DOHH2 (cell line): Measurements from ENCODE around the gene SLC17A6.

ENCODE experiments used
- EZH2phosphoT487 ChIP-seq: fragments of 200-600 bp; sonication (generic); IDR thresholded peaks from 2 replicates; pipeline ENCODE4 v1.6.1; 2017; ENCODE audit warnings: borderline replicate concordance, mild to moderate bottlenecking, antibody characterized with exemption, low read length, moderate library complexity, mixed read lengths
- TF ChIP-seq, protein P1 (sequence below): fragments of 200-600 bp; sonication (generic); IDR thresholded peaks from one replicate; pipeline ENCODE4 v1.5.1; 2014; ENCODE audit warnings: antibody characterized with exemption, mild to moderate bottlenecking, low read depth, low read length; ENCODE audit not compliant: poor library complexity, severe bottlenecking

DNA sequence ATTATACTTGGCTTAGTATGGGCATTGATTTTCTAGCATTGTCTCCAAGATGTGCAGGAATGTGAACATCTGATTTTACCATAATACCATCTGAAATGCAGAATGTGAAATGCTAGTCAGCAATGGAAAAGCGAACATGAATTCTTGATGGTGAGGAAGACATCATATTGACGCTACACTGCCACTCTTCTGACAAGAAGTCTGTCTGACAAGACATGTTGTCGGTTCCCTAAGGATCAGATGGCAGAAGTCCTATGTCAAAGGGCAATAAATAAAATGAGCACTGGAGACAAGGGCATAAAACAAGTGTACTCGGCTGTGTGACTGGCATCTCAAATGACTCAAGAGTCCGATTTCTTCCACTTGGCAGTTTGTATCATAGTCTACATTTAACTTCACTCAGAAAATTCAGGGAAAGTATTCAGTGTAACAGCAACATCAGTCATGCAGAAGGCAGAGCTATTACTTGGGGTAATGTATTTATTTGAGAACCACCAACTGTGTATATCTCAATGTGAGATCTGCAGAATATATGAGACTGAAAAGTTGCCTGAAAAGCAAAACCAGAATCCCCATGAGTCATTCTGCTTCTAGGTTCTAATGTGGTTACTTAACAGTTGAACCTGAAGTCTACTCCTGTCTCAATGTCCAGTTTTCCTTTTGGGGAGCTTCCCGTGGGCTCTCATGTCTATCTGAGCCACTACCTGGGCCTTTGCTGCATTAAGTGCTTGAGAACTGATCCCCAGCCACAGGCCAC is 51.5 kb downstream of the SLC17A6 start:
- TF ChIP-seq, protein P1, sequence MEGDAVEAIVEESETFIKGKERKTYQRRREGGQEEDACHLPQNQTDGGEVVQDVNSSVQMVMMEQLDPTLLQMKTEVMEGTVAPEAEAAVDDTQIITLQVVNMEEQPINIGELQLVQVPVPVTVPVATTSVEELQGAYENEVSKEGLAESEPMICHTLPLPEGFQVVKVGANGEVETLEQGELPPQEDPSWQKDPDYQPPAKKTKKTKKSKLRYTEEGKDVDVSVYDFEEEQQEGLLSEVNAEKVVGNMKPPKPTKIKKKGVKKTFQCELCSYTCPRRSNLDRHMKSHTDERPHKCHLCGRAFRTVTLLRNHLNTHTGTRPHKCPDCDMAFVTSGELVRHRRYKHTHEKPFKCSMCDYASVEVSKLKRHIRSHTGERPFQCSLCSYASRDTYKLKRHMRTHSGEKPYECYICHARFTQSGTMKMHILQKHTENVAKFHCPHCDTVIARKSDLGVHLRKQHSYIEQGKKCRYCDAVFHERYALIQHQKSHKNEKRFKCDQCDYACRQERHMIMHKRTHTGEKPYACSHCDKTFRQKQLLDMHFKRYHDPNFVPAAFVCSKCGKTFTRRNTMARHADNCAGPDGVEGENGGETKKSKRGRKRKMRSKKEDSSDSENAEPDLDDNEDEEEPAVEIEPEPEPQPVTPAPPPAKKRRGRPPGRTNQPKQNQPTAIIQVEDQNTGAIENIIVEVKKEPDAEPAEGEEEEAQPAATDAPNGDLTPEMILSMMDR, result no peak
- no peak for TF ChIP-seq EZH2phosphoT487
